OCI-LY7 (cell line): Measurements from ENCODE around the gene OSBP2.

Source experiments
- CTCF ChIP-seq: fragments of 200-600 bp; sonication (generic); conservative IDR thresholded peaks from 2 replicates; pipeline ENCODE4 v1.5.1; 2014; ENCODE audit warnings: mild to moderate bottlenecking, antibody characterized with exemption, low read length, moderate library complexity, mixed read lengths
- EZH2phosphoT487 ChIP-seq: fragments of 200-600 bp; sonication (generic); IDR thresholded peaks from 2 replicates; pipeline ENCODE4 v1.6.1; 2018; ENCODE audit warnings: low read depth, borderline replicate concordance, mild to moderate bottlenecking, mixed run types, antibody characterized with exemption, low read length, moderate library complexity, mixed read lengths

GRCh38 chr22:30940685-30941362, 246.2 kb downstream of the OSBP2 start:
- TF ChIP-seq CTCF, result no peak
- no peak for TF ChIP-seq EZH2phosphoT487
